HTR-8/SVneo (cell line): ENCODE data around the gene VDR.
"Not testable (repeated sequence)": the region's sequence is repeated elsewhere in the genome, so short reads cannot be mapped to it uniquely, and the experiment has no call there.

Experiments
- DNase-seq: peaks from one replicate; pipeline ENCODE4 v3.0.0; 2011; ENCODE audit warnings: low spot score, mixed read lengths; ENCODE audit not compliant: insufficient read length
- FAIRE-seq: peaks from 2 replicates; lab custom pipeline; 2011; peaks lifted over from hg19 to GRCh38; lab: Jason Lieb, UNC

The VDR gene

GRCh38 chr12:47818467-47819137, 86.2 kb downstream of the VDR start:
- no peak for FAIRE-seq
- DNase-seq: no peak

GRCh38 chr12:47818007-47818376, 86.8 kb downstream of the VDR start:
- no peak for DNase-seq
- FAIRE-seq: no peak

GRCh38 chr12:47817272-47818006, 87.4 kb downstream of the VDR start:
- DNase-seq: no peak
- no peak for FAIRE-seq

GRCh38 chr12:47816403-47817271, 88.2 kb downstream of the VDR start:
- no peak for FAIRE-seq
- DNase-seq: no peak

- not testable (repeated sequence) for DNase-seq, FAIRE-seq
Observed at GRCh38 chr12:47815447-47815846, 89.3 kb downstream of the VDR start.

GRCh38 chr12:47814539-47815170, 90.1 kb downstream of the VDR start:
- DNase-seq: no peak
- no peak for FAIRE-seq

- DNase-seq (no peak), FAIRE-seq (no peak)
Observed at GRCh38 chr12:47813511-47814196, 91.1 kb downstream of the VDR start.

GRCh38 chr12:47812797-47813510, 91.8 kb downstream of the VDR start:
- FAIRE-seq (peak; percentile 59), DNase-seq (peak; percentile 89)

GRCh38 chr12:47811581-47812484, 93.0 kb downstream of the VDR start:
- DNase-seq (no peak), FAIRE-seq (no peak)

- no peak for FAIRE-seq
- no peak for DNase-seq
Observed at GRCh38 chr12:47811072-47811396, 93.8 kb downstream of the VDR start.

- FAIRE-seq, DNase-seq: not testable (repeated sequence)
Observed at GRCh38 chr12:47809518-47809917, 95.3 kb downstream of the VDR start.

GRCh38 chr12:47808574-47809365, 96.0 kb downstream of the VDR start:
- no peak for FAIRE-seq
- no peak for DNase-seq

- FAIRE-seq (no peak), DNase-seq (no peak)
Observed at GRCh38 chr12:47808050-47808449, 96.7 kb downstream of the VDR start.

GRCh38 chr12:47807338-47807737, 97.5 kb downstream of the VDR start:
- no peak for FAIRE-seq
- DNase-seq: no peak

- DNase-seq (no peak), FAIRE-seq (no peak)
Observed at GRCh38 chr12:47805417-47805816, 99.4 kb downstream of the VDR start.

- FAIRE-seq (no peak), DNase-seq (no peak)
Observed at GRCh38 chr12:47804171-47804570, 100.6 kb downstream of the VDR start.

GRCh38 chr12:47803191-47803875, 101.5 kb downstream of the VDR start:
- DNase-seq: no peak
- no peak for FAIRE-seq
